SK-N-SH (cell line): ENCODE data around the gene CALCOCO2. TPM values are rescaled to one million over a fixed set of nuclear protein-coding genes. Genes with fewer than 3 reads are reported as not detected.

ENCODE experiments used
- CTCF ChIA-PET: fragments of 300-600, 350-600 bp; formaldehyde crosslinking; extraction: SDS; loops from one replicate; lab custom pipeline; 2021; lab: Yijun Ruan, JAX
- POLR2A ChIA-PET: fragments of 350-600 bp; sonication (Branson Sonifier 250); formaldehyde crosslinking; extraction: SDS; loops from one replicate; lab custom pipeline; 2020; ENCODE audit warnings: antibody characterized with exemption, inconsistent platforms; lab: Yijun Ruan, JAX
- DNase-seq: peaks from one replicate; pipeline ENCODE4 v3.0.0; 2012
- H2AFZ ChIP-seq: fragments of 200-600 bp; sonication (generic); 2 replicates; pipeline ENCODE4 v1.8.1; 2016; ENCODE audit warnings: antibody characterized with exemption, mild to moderate bottlenecking, low read depth
- H3F3A ChIP-seq: fragments of 200-600 bp; sonication (generic); replicated peaks from 2 replicates; pipeline ENCODE3; 2016; ENCODE audit warnings: antibody characterized with exemption, mild to moderate bottlenecking; ENCODE audit not compliant: insufficient read depth
- H3K27ac ChIP-seq, 2 experiments: fragments of 200-500 bp in 1 of 2; fragments of 200-600 bp in 1 of 2; sonication (Bioruptor generic) in 1 of 2; sonication (generic), shearing (Covaris generic) in 1 of 2; 2 replicates each; pipeline versions ENCODE4 v1.5.1 to v1.6.1; 2014 to 2016; ENCODE audit warnings: low read depth in 2 of 2, inconsistent platforms in 1 of 2, low read length in 1 of 2, mild to moderate bottlenecking in 1 of 2, mixed read lengths in 1 of 2
- H3K27me3 ChIP-seq: fragments of 200-600 bp; sonication (generic), shearing (Covaris generic); 2 replicates; pipeline ENCODE4 v1.6.1; 2016; ENCODE audit warnings: mixed run types; ENCODE audit not compliant: insufficient read depth
- H3K36me3 ChIP-seq, 2 experiments: fragments of 200-500 bp in 1 of 2; fragments of 200-600 bp in 1 of 2; sonication (Bioruptor generic) in 1 of 2; sonication (generic) in 1 of 2; replicated peaks in 1 of 2; 2 replicates each; pipeline versions ENCODE3 to v1.5.1; 2014 to 2016; ENCODE audit warnings: low read length in 1 of 2, mild to moderate bottlenecking in 1 of 2; ENCODE audit not compliant: insufficient read depth in 2 of 2, control insufficient read depth in 1 of 2
- H3K4me1 ChIP-seq, 2 experiments: fragments of 200-500 bp in 1 of 2; fragments of 200-600 bp in 1 of 2; sonication (Bioruptor generic) in 1 of 2; sonication (generic), shearing (Covaris generic) in 1 of 2; 2 replicates each; pipeline versions ENCODE4 v1.5.1 to v1.6.1; 2014 to 2016; ENCODE audit warnings: low read depth in 1 of 2, low read length in 1 of 2, mixed run types in 1 of 2; ENCODE audit not compliant: insufficient read depth in 2 of 2, control insufficient read depth in 1 of 2
- H3K4me2 ChIP-seq: fragments of 200-600 bp; sonication (generic), shearing (Covaris generic); 2 replicates; pipeline ENCODE4 v1.6.1; 2017; ENCODE audit warnings: mixed run types
- H3K4me3 ChIP-seq, 2 experiments: fragments of 200-500 bp in 1 of 2; fragments of 200-600 bp in 1 of 2; sonication (Bioruptor generic) in 1 of 2; sonication (generic), shearing (Covaris generic) in 1 of 2; 2 replicates each; pipeline versions ENCODE4 v1.5.1 to v1.8.1; 2014 to 2016; ENCODE audit warnings: low read depth in 2 of 2, inconsistent platforms in 1 of 2, low read length in 1 of 2, mild to moderate bottlenecking in 1 of 2, mixed read lengths in 1 of 2, moderate library complexity in 1 of 2
- H3K79me2 ChIP-seq: fragments of 200-600 bp; sonication (generic); 2 replicates; pipeline ENCODE4 v1.8.1; 2017; ENCODE audit warnings: mild to moderate bottlenecking; ENCODE audit not compliant: insufficient read depth
- H3K9ac ChIP-seq: fragments of 200-600 bp; sonication (generic); 2 replicates; pipeline ENCODE4 v1.6.1; 2017; ENCODE audit warnings: mixed run types
- H3K9me2 ChIP-seq: fragments of 200-600 bp; sonication (generic); 2 replicates; pipeline ENCODE4 v1.6.1; 2017; ENCODE audit warnings: mixed run types
- H3K9me3 ChIP-seq: fragments of 200-600 bp; sonication (generic); 2 replicates; pipeline ENCODE4 v1.6.1; 2017; ENCODE audit warnings: mixed run types, mild to moderate bottlenecking, moderate library complexity
- H4K20me1 ChIP-seq: fragments of 200-600 bp; sonication (generic); 2 replicates; pipeline ENCODE4 v1.6.1; 2017; ENCODE audit warnings: mild to moderate bottlenecking, mixed run types; ENCODE audit not compliant: insufficient read depth
- CHD2 ChIP-seq: fragments of 150-350 bp; IDR thresholded peaks from 2 replicates; pipeline ENCODE4 v1.6.1; 2018; ENCODE audit warnings: low read length; ENCODE audit not compliant: partially characterized antibody
- EZH2phosphoT487 ChIP-seq: fragments of 200-600 bp; sonication (generic); IDR thresholded peaks from 2 replicates; pipeline ENCODE4 v1.6.1; 2017; ENCODE audit warnings: low read depth, mixed run types, mild to moderate bottlenecking, antibody characterized with exemption, moderate library complexity, borderline replicate concordance
- FOXM1 ChIP-seq: IDR thresholded peaks from 2 replicates; pipeline ENCODE4 v1.4.0; 2012; ENCODE audit warnings: low read depth, mild to moderate bottlenecking
- GABPA ChIP-seq: IDR thresholded peaks from 2 replicates; pipeline ENCODE4 v1.4.0; 2012; ENCODE audit warnings: low read depth, mild to moderate bottlenecking
- JUND ChIP-seq: IDR thresholded peaks from 2 replicates; pipeline ENCODE4 v1.4.0; 2012
- PBX3 ChIP-seq: IDR thresholded peaks from 2 replicates; pipeline ENCODE4; 2012
- POLR2AphosphoS5 ChIP-seq: IDR thresholded peaks from 2 replicates; pipeline ENCODE4 v1.6.1; 2012; ENCODE audit warnings: low read depth, low read length
- REST ChIP-seq: IDR thresholded peaks from 2 replicates; pipeline ENCODE4 v1.6.1; 2012; ENCODE audit warnings: mild to moderate bottlenecking, low read depth, low read length, moderate library complexity
- RFX5 ChIP-seq: IDR thresholded peaks from 2 replicates; pipeline ENCODE4 v1.6.1; 2012; ENCODE audit warnings: mild to moderate bottlenecking, improper control_type of control experiment, low read length
- SIN3A ChIP-seq: IDR thresholded peaks from 2 replicates; pipeline ENCODE4 v1.6.1; 2012; ENCODE audit warnings: low read depth, mild to moderate bottlenecking, low read length, moderate library complexity, borderline replicate concordance
- TCF12 ChIP-seq: IDR thresholded peaks from 2 replicates; pipeline ENCODE4 v1.4.0; 2012
- USF1 ChIP-seq: IDR thresholded peaks from 2 replicates; pipeline ENCODE4 v1.4.0; 2012; ENCODE audit warnings: low read depth, borderline replicate concordance
- USF2 ChIP-seq: fragments of 150-350 bp; IDR thresholded peaks from 2 replicates; pipeline ENCODE4 v1.6.1; 2017; ENCODE audit warnings: antibody characterized with exemption, low read length, low read depth, borderline replicate concordance
- YY1 ChIP-seq: IDR thresholded peaks from 2 replicates; pipeline ENCODE4 v1.4.0; 2012; ENCODE audit warnings: low read depth, mild to moderate bottlenecking
- ZBTB33 ChIP-seq: IDR thresholded peaks from 2 replicates; pipeline ENCODE4 v1.4.0; 2012; ENCODE audit warnings: low read depth, borderline replicate concordance
- WGBS: methylation state at CpG from one replicate; pipeline ENCODE4 v1.1.6; 2017; ENCODE audit warnings: low lambda C conversion rate; 5-methylcytosine and 5-hydroxymethylcytosine counted together
- polyA plus RNA-seq, 3 experiments: library from polyadenylated mRNA; depleted of rRNA; stranded (reverse); fragments of >200 nt; gene quantifications; 2 replicates each; pipeline ENCODE4 v1.2.3, GENCODE V29; 2012

Gene CALCOCO2
- polyA plus RNA-seq, 1 of the 3 experiments (the other 2 are of a cell fraction) = 49.9 TPM

GRCh38 chr17:48892940-48893645, 62.3 kb downstream of the CALCOCO2 start:
- peaks cover 10 to 11% of the 10 kb centered on the region in 2 experiments; a peak in 3 of 4 replicates for H3K4me1 ChIP-seq
- peak overlapping the region; percentile 29; the same call in 1 of the 2 replicates for H2AFZ ChIP-seq
- peaks cover 24% of the 10 kb centered on the region for H3K79me2 ChIP-seq
- WGBS = 4% methylated on average over 24 of the region's 24 CpGs
- H3K4me2 ChIP-seq = peak overlapping the region; percentile 88
- H3K27ac ChIP-seq = peak overlapping the region; percentile 0 to 3; a peak in 2 of 4 replicates
- POLR2A ChIA-PET = interaction anchor here (0.8 to 2.9 kb wide), 6 partner anchors 9 to 61 kb away, joined by 3 to 36 read pairs (median 6); partner anchors contain the start of genes SNF8 and UBE2Z
- peak overlapping the region; percentile 75 for H3K9ac ChIP-seq
- peak overlapping the region; percentile 54 to 77 for H3K4me3 ChIP-seq
- no peaks in the 10 kb centered on the region for H3K27me3 ChIP-seq
- peaks cover 15% of the 10 kb centered on the region for H3F3A ChIP-seq
- TF ChIP-seq SIN3A = no peak
- TF ChIP-seq USF2 = no peak
- no peak for TF ChIP-seq PBX3
- no peak for TF ChIP-seq GABPA
- TF ChIP-seq POLR2AphosphoS5 = no peak
- no peak for TF ChIP-seq YY1
- TF ChIP-seq FOXM1 = no peak
- no peak for TF ChIP-seq ZBTB33
- no peak for TF ChIP-seq USF1
- no peak for TF ChIP-seq REST
- TF ChIP-seq CHD2 = no peak
- TF ChIP-seq TCF12 = no peak
- TF ChIP-seq EZH2phosphoT487 = no peak
- no peak for TF ChIP-seq RFX5
- TF ChIP-seq JUND = no peak
- TF ChIP-seq, all 33 proteins: peak for 0
- CTCF ChIA-PET = interaction anchor here (1.1 to 9.0 kb wide), 10 partner anchors 9 to 222 kb away, joined by 3 to 82 read pairs (median 6); partner anchors contain the start of gene UBE2Z
- no peaks in the 10 kb centered on the region for H3K9me3 ChIP-seq
- H4K20me1 ChIP-seq = no peaks in the 10 kb centered on the region
- H3K36me3 ChIP-seq = peaks cover 22 to 24% of the 10 kb centered on the region in 2 experiments
- DNase-seq = no peak
- no peaks in the 10 kb centered on the region for H3K9me2 ChIP-seq
